HepG2 (cell line): ENCODE data around the gene E2F1. TPM values are rescaled to one million over a fixed set of nuclear protein-coding genes. Genes with fewer than 3 reads are reported as not detected.

ENCODE experiments used
- CBX1 ChIP-seq: IDR thresholded peaks from one replicate; pipeline ENCODE4 v1.6.1; 2016; ENCODE audit warnings: antibody characterized with exemption, low read depth
- CC2D1A ChIP-seq: sonication (generic); formaldehyde crosslinking; IDR thresholded peaks from 2 replicates; pipeline ENCODE4 v1.8.1; 2023; ENCODE audit warnings: mild to moderate bottlenecking, missing genetic modification reagents
- HCFC1 ChIP-seq: fragments of 150-350 bp; IDR thresholded peaks from 2 replicates; pipeline ENCODE4 v1.6.1; 2014; ENCODE audit warnings: low read depth, low read length
- MAFG ChIP-seq: sonication (generic); formaldehyde crosslinking; IDR thresholded peaks from 2 replicates; pipeline ENCODE4 v1.5.1; 2020; ENCODE audit warnings: mild to moderate bottlenecking, missing genetic modification reagents
- NFE2 ChIP-seq: sonication (generic); formaldehyde crosslinking; IDR thresholded peaks from 2 replicates; pipeline ENCODE4 v1.4.0; 2020; ENCODE audit warnings: missing genetic modification reagents
- NR2F6 ChIP-seq, 2 experiments: IDR thresholded peaks; 2 replicates each; pipeline ENCODE4 v1.6.1; 2016; ENCODE audit warnings: antibody characterized with exemption in 1 of 2, mild to moderate bottlenecking in 1 of 2
- PAF1 ChIP-seq: IDR thresholded peaks from 2 replicates; pipeline ENCODE4 v1.6.1; 2016; ENCODE audit warnings: missing genetic modification reagents, missing compliant biosample characterization
- RBM22 ChIP-seq: fragments of 200-400 bp; formaldehyde crosslinking; optimal IDR thresholded peaks from 2 replicates; pipeline ENCODE3; 2017; ENCODE audit warnings: mild to moderate bottlenecking, low read length, moderate library complexity
- RELA ChIP-seq: sonication (generic); formaldehyde crosslinking; IDR thresholded peaks from 2 replicates; pipeline ENCODE4 v1.4.0; 2020; ENCODE audit warnings: missing genetic modification reagents
- SIN3B ChIP-seq: fragments of 150-350 bp; IDR thresholded peaks from 2 replicates; pipeline ENCODE4 v1.6.1; 2014; ENCODE audit warnings: low read length
- SMAD1 ChIP-seq: sonication (generic); formaldehyde crosslinking; IDR thresholded peaks from 2 replicates; pipeline ENCODE4 v1.4.0; 2020; ENCODE audit warnings: missing genetic modification reagents, low read depth, mild to moderate bottlenecking, borderline replicate concordance
- SUZ12 ChIP-seq: fragments of 150-350 bp; IDR thresholded peaks from 2 replicates; pipeline ENCODE4 v1.6.1; 2014; ENCODE audit warnings: low read depth, low read length
- TOE1 ChIP-seq: sonication (generic); formaldehyde crosslinking; IDR thresholded peaks from 2 replicates; pipeline ENCODE4 v1.4.0; 2020; ENCODE audit warnings: mild to moderate bottlenecking, missing genetic modification reagents
- ZNF274 ChIP-seq: sonication (generic); formaldehyde crosslinking; IDR thresholded peaks from 2 replicates; pipeline ENCODE4 v1.5.1; 2020; ENCODE audit warnings: mild to moderate bottlenecking, missing genetic modification reagents
- ZNF296 ChIP-seq: sonication (generic); formaldehyde crosslinking; conservative IDR thresholded peaks from 2 replicates; pipeline ENCODE4 v1.5.0; 2020; ENCODE audit warnings: mild to moderate bottlenecking, missing genetic modification reagents
- ZNF547 ChIP-seq: sonication (generic); formaldehyde crosslinking; IDR thresholded peaks from 2 replicates; pipeline ENCODE4 v1.5.1; 2020; ENCODE audit warnings: mild to moderate bottlenecking, missing genetic modification reagents
- ZNF567 ChIP-seq: sonication (generic); formaldehyde crosslinking; IDR thresholded peaks from 2 replicates; pipeline ENCODE4 v1.8.1; 2023; ENCODE audit warnings: mild to moderate bottlenecking, missing genetic modification reagents, borderline replicate concordance
- ZNF629 ChIP-seq: sonication (generic); formaldehyde crosslinking; conservative IDR thresholded peaks from 2 replicates; pipeline ENCODE4 v1.5.0; 2020; ENCODE audit warnings: missing genetic modification reagents
- ZNF724P ChIP-seq: sonication (generic); formaldehyde crosslinking; IDR thresholded peaks from 2 replicates; pipeline ENCODE4 v1.8.0; 2022; ENCODE audit warnings: missing genetic modification reagents, borderline replicate concordance
- ZNF737 ChIP-seq: sonication (generic); formaldehyde crosslinking; IDR thresholded peaks from 2 replicates; pipeline ENCODE4 v1.5.0; 2020; ENCODE audit warnings: missing genetic modification reagents, mild to moderate bottlenecking, borderline replicate concordance
- ZNF773 ChIP-seq: sonication (generic); formaldehyde crosslinking; IDR thresholded peaks from 2 replicates; pipeline ENCODE4 v1.4.0; 2020; ENCODE audit warnings: missing genetic modification reagents, borderline replicate concordance
- polyA plus RNA-seq, 8 experiments: library from polyadenylated mRNA; depleted of rRNA in 3 of 8; stranded (reverse) in 7 of 8; unstranded in 1 of 8; fragments of >200 nt; fragmentation: Illumina TruSeq in 4 of 8; extraction: Trizol in 4 of 8; gene quantifications; 2 replicates each; pipeline versions ENCODE4 v1.2.1 to v1.2.3, GENCODE V29; 2011 to 2016; ENCODE audit warnings: low read depth in 4 of 8, missing spikeins in 1 of 8, mixed read lengths in 1 of 8; ENCODE audit not compliant: insufficient read depth in 1 of 8
- total RNA-seq, 5 experiments: library from RNA; depleted of rRNA; stranded (reverse); fragments of >200 nt; fragmentation: Illumina TruSeq; extraction: Trizol; gene quantifications; 2 replicates each; pipeline ENCODE4 v1.2.3, GENCODE V29; 2016; ENCODE audit warnings: low read depth in 1 of 5
- TF ChIP-seq, protein P1 (sequence below): sonication (generic); formaldehyde crosslinking; conservative IDR thresholded peaks from 2 replicates; pipeline ENCODE4 v1.4.0; 2020; ENCODE audit warnings: mild to moderate bottlenecking, missing genetic modification reagents, moderate library complexity
- TF ChIP-seq, protein P2 (sequence below): sonication (generic); formaldehyde crosslinking; conservative IDR thresholded peaks from 2 replicates; pipeline ENCODE4 v1.8.0; 2022; ENCODE audit warnings: mild to moderate bottlenecking, moderate library complexity, missing genetic modification reagents
- TF ChIP-seq, protein P3 (sequence below): sonication (generic); formaldehyde crosslinking; IDR thresholded peaks from 2 replicates; pipeline ENCODE4 v1.5.0; 2020; ENCODE audit warnings: missing genetic modification reagents
- TF ChIP-seq, protein P4 (sequence below): sonication (generic); formaldehyde crosslinking; IDR thresholded peaks from 2 replicates; pipeline ENCODE4 v1.5.1; 2020; ENCODE audit warnings: missing genetic modification reagents, mild to moderate bottlenecking, borderline replicate concordance

The E2F1 gene
- total and polyA plus RNA-seq, 2 of the 13 experiments (the other 11 are each of a cell fraction or from before 2014, with no cell fraction given), result 25.5 to 39.4 TPM

DNA sequence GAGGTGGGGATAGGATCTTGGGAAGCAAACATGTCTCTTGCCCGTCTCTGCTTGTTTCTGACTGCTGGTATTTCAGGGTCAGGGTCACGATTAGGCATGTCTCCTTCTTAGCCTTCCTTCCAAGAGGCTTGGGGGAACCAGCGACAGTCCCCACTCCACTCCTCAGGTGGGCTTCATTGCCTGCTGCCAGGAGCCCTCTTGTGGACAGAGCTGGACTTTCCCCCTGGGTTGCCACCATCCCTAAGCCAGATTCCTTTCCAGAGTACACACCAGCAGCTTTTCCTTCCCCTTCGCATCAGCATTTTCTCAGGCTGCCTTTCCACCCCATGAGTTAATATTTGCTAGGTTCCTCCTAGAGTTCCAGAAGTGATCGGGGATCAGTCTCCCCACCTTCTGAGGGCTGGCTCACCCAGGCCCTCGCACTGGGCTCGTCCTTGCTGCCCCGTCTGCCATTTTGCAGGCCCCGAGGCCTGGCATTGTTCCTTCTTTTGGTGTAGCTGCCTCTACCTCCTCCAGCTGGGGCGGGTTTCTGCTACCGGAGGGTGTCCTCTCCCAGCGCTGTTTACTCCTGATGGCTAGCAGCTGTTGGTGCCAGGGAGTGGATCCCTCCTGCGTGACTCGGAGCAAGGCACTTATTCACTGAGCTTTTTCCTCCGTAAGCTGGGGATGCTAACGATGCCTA is 32.8 kb downstream of the E2F1 start (continued):
- no peak for TF ChIP-seq NR2F6 (IDR thresholded peaks at IDR 0.05)
- TF ChIP-seq NR2F6 (CRISPR knock-in tag; IDR thresholded peaks at IDR 0.05), result peak; percentile 31; the same call in 1 of the 2 replicates
- TF ChIP-seq MAFG, result no peak
- peak; percentile 89; the same call in 1 of the 2 replicates for TF ChIP-seq CC2D1A (CRISPR knock-in tag)
- no peak for TF ChIP-seq CBX1
- 0 out of 2 replicates have a peak, but pooled peaks have one; percentile 23 for TF ChIP-seq ZNF547 (CRISPR knock-in tag)
- TF ChIP-seq, protein P1, sequence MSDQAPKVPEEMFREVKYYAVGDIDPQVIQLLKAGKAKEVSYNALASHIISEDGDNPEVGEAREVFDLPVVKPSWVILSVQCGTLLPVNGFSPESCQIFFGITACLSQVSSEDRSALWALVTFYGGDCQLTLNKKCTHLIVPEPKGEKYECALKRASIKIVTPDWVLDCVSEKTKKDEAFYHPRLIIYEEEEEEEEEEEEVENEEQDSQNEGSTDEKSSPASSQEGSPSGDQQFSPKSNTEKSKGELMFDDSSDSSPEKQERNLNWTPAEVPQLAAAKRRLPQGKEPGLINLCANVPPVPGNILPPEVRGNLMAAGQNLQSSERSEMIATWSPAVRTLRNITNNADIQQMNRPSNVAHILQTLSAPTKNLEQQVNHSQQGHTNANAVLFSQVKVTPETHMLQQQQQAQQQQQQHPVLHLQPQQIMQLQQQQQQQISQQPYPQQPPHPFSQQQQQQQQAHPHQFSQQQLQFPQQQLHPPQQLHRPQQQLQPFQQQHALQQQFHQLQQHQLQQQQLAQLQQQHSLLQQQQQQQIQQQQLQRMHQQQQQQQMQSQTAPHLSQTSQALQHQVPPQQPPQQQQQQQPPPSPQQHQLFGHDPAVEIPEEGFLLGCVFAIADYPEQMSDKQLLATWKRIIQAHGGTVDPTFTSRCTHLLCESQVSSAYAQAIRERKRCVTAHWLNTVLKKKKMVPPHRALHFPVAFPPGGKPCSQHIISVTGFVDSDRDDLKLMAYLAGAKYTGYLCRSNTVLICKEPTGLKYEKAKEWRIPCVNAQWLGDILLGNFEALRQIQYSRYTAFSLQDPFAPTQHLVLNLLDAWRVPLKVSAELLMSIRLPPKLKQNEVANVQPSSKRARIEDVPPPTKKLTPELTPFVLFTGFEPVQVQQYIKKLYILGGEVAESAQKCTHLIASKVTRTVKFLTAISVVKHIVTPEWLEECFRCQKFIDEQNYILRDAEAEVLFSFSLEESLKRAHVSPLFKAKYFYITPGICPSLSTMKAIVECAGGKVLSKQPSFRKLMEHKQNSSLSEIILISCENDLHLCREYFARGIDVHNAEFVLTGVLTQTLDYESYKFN (CRISPR knock-in tag), result 0 out of 2 replicates have a peak, but pooled peaks have one; percentile 17
- TF ChIP-seq, protein P2, sequence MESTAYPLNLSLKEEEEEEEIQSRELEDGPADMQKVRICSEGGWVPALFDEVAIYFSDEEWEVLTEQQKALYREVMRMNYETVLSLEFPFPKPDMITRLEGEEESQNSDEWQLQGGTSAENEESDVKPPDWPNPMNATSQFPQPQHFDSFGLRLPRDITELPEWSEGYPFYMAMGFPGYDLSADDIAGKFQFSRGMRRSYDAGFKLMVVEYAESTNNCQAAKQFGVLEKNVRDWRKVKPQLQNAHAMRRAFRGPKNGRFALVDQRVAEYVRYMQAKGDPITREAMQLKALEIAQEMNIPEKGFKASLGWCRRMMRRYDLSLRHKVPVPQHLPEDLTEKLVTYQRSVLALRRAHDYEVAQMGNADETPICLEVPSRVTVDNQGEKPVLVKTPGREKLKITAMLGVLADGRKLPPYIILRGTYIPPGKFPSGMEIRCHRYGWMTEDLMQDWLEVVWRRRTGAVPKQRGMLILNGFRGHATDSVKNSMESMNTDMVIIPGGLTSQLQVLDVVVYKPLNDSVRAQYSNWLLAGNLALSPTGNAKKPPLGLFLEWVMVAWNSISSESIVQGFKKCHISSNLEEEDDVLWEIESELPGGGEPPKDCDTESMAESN (CRISPR knock-in tag), result peak; percentile 72
- TF ChIP-seq ZNF737, result no peak
- TF ChIP-seq SMAD1 (CRISPR knock-in tag), result no peak
- TF ChIP-seq RBM22, result peak; percentile 95
- no peak for TF ChIP-seq ZNF567
- TF ChIP-seq, protein P3, sequence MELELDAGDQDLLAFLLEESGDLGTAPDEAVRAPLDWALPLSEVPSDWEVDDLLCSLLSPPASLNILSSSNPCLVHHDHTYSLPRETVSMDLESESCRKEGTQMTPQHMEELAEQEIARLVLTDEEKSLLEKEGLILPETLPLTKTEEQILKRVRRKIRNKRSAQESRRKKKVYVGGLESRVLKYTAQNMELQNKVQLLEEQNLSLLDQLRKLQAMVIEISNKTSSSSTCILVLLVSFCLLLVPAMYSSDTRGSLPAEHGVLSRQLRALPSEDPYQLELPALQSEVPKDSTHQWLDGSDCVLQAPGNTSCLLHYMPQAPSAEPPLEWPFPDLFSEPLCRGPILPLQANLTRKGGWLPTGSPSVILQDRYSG, result 0 out of 2 replicates have a peak, but pooled peaks have one; percentile 7
- no peak for TF ChIP-seq TOE1 (CRISPR knock-in tag)
- TF ChIP-seq HCFC1, result no peak
- TF ChIP-seq ZNF724P (CRISPR knock-in tag), result 0 out of 2 replicates have a peak, but pooled peaks have one; percentile 70
- TF ChIP-seq RELA (CRISPR knock-in tag), result no peak
- no peak; the same call in 1 of the 2 replicates for TF ChIP-seq ZNF773 (CRISPR knock-in tag)
- TF ChIP-seq, protein P4, sequence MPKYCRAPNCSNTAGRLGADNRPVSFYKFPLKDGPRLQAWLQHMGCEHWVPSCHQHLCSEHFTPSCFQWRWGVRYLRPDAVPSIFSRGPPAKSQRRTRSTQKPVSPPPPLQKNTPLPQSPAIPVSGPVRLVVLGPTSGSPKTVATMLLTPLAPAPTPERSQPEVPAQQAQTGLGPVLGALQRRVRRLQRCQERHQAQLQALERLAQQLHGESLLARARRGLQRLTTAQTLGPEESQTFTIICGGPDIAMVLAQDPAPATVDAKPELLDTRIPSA (CRISPR knock-in tag), result no peak
- TF ChIP-seq ZNF274 (CRISPR knock-in tag), result peak; percentile 88
- TF ChIP-seq PAF1, result peak; percentile 91; the same call in 1 of the 2 replicates
- no peak for TF ChIP-seq NFE2 (CRISPR knock-in tag)
- no peak for TF ChIP-seq SUZ12
- no peak for TF ChIP-seq SIN3B
- no peak for TF ChIP-seq ZNF629
- TF ChIP-seq ZNF296 (CRISPR knock-in tag), result no peak
